H9 (cell line): ENCODE measurements around the gene FOXJ3. TPM values are rescaled to one million over a fixed set of nuclear protein-coding genes. Genes with fewer than 3 reads are reported as not detected.

Source experiments
- DNase-seq: peaks from one replicate; pipeline ENCODE4 v3.0.0-alpha.2; 2017
- H2AFZ ChIP-seq: one replicate; pipeline ENCODE4 v1.6.1; 2013; ENCODE audit warnings: mild to moderate bottlenecking, low read length, control low read depth, moderate library complexity
- H2AK5ac ChIP-seq: 2 replicates; pipeline ENCODE4 v1.6.1; 2013; ENCODE audit warnings: low read length, control low read depth, mixed read lengths; ENCODE audit not compliant: insufficient read length
- H2BK120ac ChIP-seq: one replicate; pipeline ENCODE4 v1.6.1; 2013; ENCODE audit warnings: low read depth, mild to moderate bottlenecking, low read length, control low read depth, inconsistent platforms; ENCODE audit not compliant: poor library complexity, severe bottlenecking
- H2BK12ac ChIP-seq: 2 replicates; pipeline ENCODE4 v1.6.1; 2013; ENCODE audit warnings: low read length, control low read depth, mixed read lengths, low read depth; ENCODE audit not compliant: insufficient read length
- H2BK15ac ChIP-seq: 2 replicates; pipeline ENCODE4 v1.6.1; 2013; ENCODE audit warnings: low read depth, low read length, control low read depth
- H2BK20ac ChIP-seq: one replicate; pipeline ENCODE4 v1.6.1; 2013; ENCODE audit warnings: low read depth, mild to moderate bottlenecking, low read length, control low read depth, inconsistent platforms; ENCODE audit not compliant: poor library complexity, severe bottlenecking
- H2BK5ac ChIP-seq: 2 replicates; pipeline ENCODE4 v1.6.1; 2013; ENCODE audit warnings: low read length, control low read depth, mixed read lengths; ENCODE audit not compliant: insufficient read length
- H3K14ac ChIP-seq: 2 replicates; pipeline ENCODE4 v1.6.1; 2013; ENCODE audit warnings: low read length, control low read depth; ENCODE audit not compliant: insufficient read depth
- H3K18ac ChIP-seq: 2 replicates; pipeline ENCODE4 v1.6.1; 2013; ENCODE audit warnings: low read depth, mild to moderate bottlenecking, mixed read lengths, low read length, control low read depth; ENCODE audit not compliant: insufficient read length
- H3K23ac ChIP-seq: 2 replicates; pipeline ENCODE4 v1.6.1; 2013; ENCODE audit warnings: low read length, control low read depth, mixed read lengths, low read depth; ENCODE audit not compliant: insufficient read length
- H3K23me2 ChIP-seq: 2 replicates; pipeline ENCODE4 v1.6.1; 2013; ENCODE audit warnings: low read depth, mild to moderate bottlenecking, mixed read lengths, low read length, control low read depth; ENCODE audit not compliant: insufficient read length, poor library complexity, severe bottlenecking
- H3K27ac ChIP-seq: 2 replicates; pipeline ENCODE4 v1.5.1; 2013; ENCODE audit warnings: low read length, control low read depth, mixed read lengths, low read depth; ENCODE audit not compliant: insufficient read length
- H3K27me3 ChIP-seq: 2 replicates; pipeline ENCODE4 v1.6.1; 2013; ENCODE audit warnings: low read length, control low read depth, inconsistent platforms; ENCODE audit not compliant: insufficient read depth
- H3K4ac ChIP-seq: 2 replicates; pipeline ENCODE4 v1.6.1; 2013; ENCODE audit warnings: low read depth, mild to moderate bottlenecking, control low read depth, inconsistent platforms, low read length, moderate library complexity
- H3K4me1 ChIP-seq: 2 replicates; pipeline ENCODE4 v1.6.1; 2013; ENCODE audit warnings: low read length, control low read depth, inconsistent platforms; ENCODE audit not compliant: insufficient read depth
- H3K4me2 ChIP-seq: 2 replicates; pipeline ENCODE4 v1.6.1; 2013; ENCODE audit warnings: low read length, control low read depth, mixed read lengths; ENCODE audit not compliant: insufficient read length, insufficient read depth
- H3K56ac ChIP-seq: 2 replicates; pipeline ENCODE4 v1.6.1; 2013; ENCODE audit warnings: low read depth, mild to moderate bottlenecking, mixed read lengths, low read length, control low read depth; ENCODE audit not compliant: insufficient read length
- H3K79me1 ChIP-seq: 2 replicates; pipeline ENCODE4 v1.6.1; 2013; ENCODE audit warnings: low read depth, mild to moderate bottlenecking, moderate library complexity, low read length, control low read depth, inconsistent platforms; ENCODE audit not compliant: insufficient read depth, poor library complexity, severe bottlenecking
- H3K79me2 ChIP-seq: 2 replicates; pipeline ENCODE4 v1.6.1; 2013; ENCODE audit warnings: low read length, control low read depth, inconsistent platforms; ENCODE audit not compliant: insufficient read depth
- H3K9ac ChIP-seq: 2 replicates; pipeline ENCODE4 v1.6.1; 2013; ENCODE audit warnings: low read length, control low read depth, mixed read lengths; ENCODE audit not compliant: insufficient read length; ENCODE audit errors: extremely low read depth
- H3K9me3 ChIP-seq: one replicate; pipeline ENCODE4 v1.6.1; 2013; ENCODE audit warnings: low read depth, low read length, inconsistent platforms; ENCODE audit not compliant: control insufficient read depth
- H3T11ph ChIP-seq: one replicate; pipeline ENCODE4 v1.6.1; 2013; ENCODE audit warnings: mild to moderate bottlenecking, low read length, control low read depth, inconsistent platforms
- H4K20me1 ChIP-seq: one replicate; pipeline ENCODE4 v1.6.1; 2013; ENCODE audit not compliant: control insufficient read depth, insufficient read length, insufficient read depth
- H4K5ac ChIP-seq: 2 replicates; pipeline ENCODE4 v1.6.1; 2013; ENCODE audit warnings: low read depth, mild to moderate bottlenecking, mixed read lengths, low read length, control low read depth; ENCODE audit not compliant: insufficient read length
- H4K8ac ChIP-seq: replicated peaks from 2 replicates; pipeline ENCODE4 v1.6.1; 2013; ENCODE audit warnings: low read length, control low read depth, mixed read lengths, low read depth; ENCODE audit not compliant: insufficient read length
- H4K91ac ChIP-seq: 2 replicates; pipeline ENCODE4 v1.6.1; 2013; ENCODE audit warnings: low read depth, mild to moderate bottlenecking, moderate library complexity, mixed read lengths, low read length, control low read depth; ENCODE audit not compliant: insufficient read length
- H3K27ac Mint-ChIP-seq, 3 experiments: 2 replicates in 2 of 3; 3 replicates in 1 of 3; pipeline ENCODE4 v1.8.0; 2020 to 2021; ENCODE audit warnings: mixed read lengths in 3 of 3, mild to moderate bottlenecking in 1 of 3, moderate library complexity in 1 of 3
- H3K27me3 Mint-ChIP-seq: 2 replicates; pipeline ENCODE4 v1.8.0; 2021; ENCODE audit warnings: low read depth, mild to moderate bottlenecking, moderate library complexity, mixed read lengths
- H3K36me3 Mint-ChIP-seq, 3 experiments: 2 replicates in 2 of 3; 3 replicates in 1 of 3; pipeline ENCODE4 v1.8.0; 2020 to 2021; ENCODE audit warnings: low read depth in 3 of 3, mixed read lengths in 3 of 3; ENCODE audit not compliant: insufficient read depth in 1 of 3
- H3K4me1 Mint-ChIP-seq, 2 experiments: 2 replicates each; pipeline ENCODE4 v1.8.0; 2020; ENCODE audit warnings: mixed read lengths in 2 of 2
- H3K4me3 Mint-ChIP-seq, 2 experiments: 2 replicates in 1 of 2; 3 replicates in 1 of 2; pipeline ENCODE4 v1.8.0; 2020 to 2021; ENCODE audit warnings: mild to moderate bottlenecking in 2 of 2, mixed read lengths in 2 of 2, moderate library complexity in 1 of 2
- H3K9me3 Mint-ChIP-seq, 2 experiments: 2 replicates in 1 of 2; 3 replicates in 1 of 2; pipeline ENCODE4 v1.8.0; 2020; ENCODE audit warnings: mild to moderate bottlenecking in 2 of 2, mixed read lengths in 2 of 2, moderate library complexity in 1 of 2
- WGBS: extraction: QIAGEN DNeasy Blood & Tissue Kit; methylation state at CpG from one replicate; pipeline ENCODE4 v1.1.7; 2013; ENCODE audit warnings: missing lambda C conversion rate, low lambda C conversion rate, mixed read lengths; ENCODE audit not compliant: insufficient read length; ENCODE audit errors: extremely low coverage; 5-methylcytosine and 5-hydroxymethylcytosine counted together
- total RNA-seq: library from RNA; stranded (reverse); gene quantifications from 2 replicates; pipeline ENCODE4 v1.2.1, GENCODE V29; 2021
- TF ChIP-seq, protein P1 (sequence below): fragments of 200-600 bp; sonication (generic); conservative IDR thresholded peaks from 3 replicates; pipeline ENCODE4 v1.8.0; 2021; ENCODE audit warnings: antibody characterized with exemption, mild to moderate bottlenecking

FOXJ3 gene
- total RNA-seq, 1 experiment from 2014 or later: 49.9 TPM

DNA sequence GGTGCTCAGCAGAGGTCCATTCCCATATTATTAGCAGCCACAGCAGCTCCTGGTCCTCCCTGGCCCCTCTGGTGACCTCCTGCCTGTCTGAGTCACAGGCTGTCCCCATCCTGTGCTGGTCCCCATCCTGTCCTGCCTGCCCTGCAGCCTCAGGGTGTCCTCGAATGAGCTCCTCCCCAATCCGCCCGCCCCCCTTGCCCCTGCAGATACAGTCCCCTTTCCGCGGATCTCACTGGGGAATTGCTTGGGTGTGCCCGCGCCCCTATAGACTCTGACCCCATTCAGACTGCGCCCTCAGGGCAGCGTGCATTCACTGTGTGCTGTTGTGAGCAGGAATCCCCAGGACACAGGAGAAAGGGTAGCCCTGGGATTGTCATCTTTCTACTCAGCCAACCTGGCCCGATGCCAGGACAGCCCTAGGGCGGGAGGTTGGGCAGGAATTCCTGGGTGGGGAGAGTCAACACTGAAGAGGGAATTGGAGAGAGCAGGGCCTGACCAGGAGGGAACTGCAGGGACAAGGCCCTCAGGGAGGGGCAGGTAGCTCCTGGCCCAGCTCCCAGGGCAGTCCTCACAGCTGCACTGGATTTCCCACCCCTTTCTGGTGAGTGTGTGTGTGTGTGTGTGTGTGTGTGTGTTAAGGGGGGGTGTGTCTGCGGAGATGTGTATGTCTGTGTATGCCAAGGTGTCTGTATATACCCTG lies 169.4 kb downstream of the FOXJ3 start:
- no peak overlapping the region for H2BK15ac ChIP-seq
- H2AFZ ChIP-seq: no peak overlapping the region
- H3T11ph ChIP-seq: no peak overlapping the region
- no peak overlapping the region for H2AK5ac ChIP-seq
- H3K79me2 ChIP-seq: no peaks in the 10 kb centered on the region
- no peak overlapping the region for H2BK120ac ChIP-seq
- no peak for DNase-seq
- H3K56ac ChIP-seq: no peak overlapping the region
- no peak overlapping the region for H3K9ac ChIP-seq
- peaks cover 7 to 9% of the 10 kb centered on the region in 2 experiments for H3K4me1 Mint-ChIP-seq
- H3K23me2 ChIP-seq: no peaks in the 10 kb centered on the region
- H2BK20ac ChIP-seq: no peak overlapping the region
- no peaks in the 10 kb centered on the region for H3K36me3 Mint-ChIP-seq
- no peak overlapping the region for H3K4ac ChIP-seq
- H2BK5ac ChIP-seq: no peak overlapping the region
- no peak overlapping the region for H3K14ac ChIP-seq
- H2BK12ac ChIP-seq: no peak overlapping the region
- H3K27ac Mint-ChIP-seq: no peak overlapping the region; a peak in 2 of 7 replicates
- H4K5ac ChIP-seq: no peak overlapping the region
- no CpG with 5 or more reads among the region's 12 CpGs for WGBS
- no peaks in the 10 kb centered on the region; the same call in 1 of the 2 replicates for H3K4me1 ChIP-seq
- no peaks in the 10 kb centered on the region for H3K9me3 ChIP-seq
- H3K27ac ChIP-seq: no peak overlapping the region
- H3K79me1 ChIP-seq: no peaks in the 10 kb centered on the region
- H3K23ac ChIP-seq: no peak overlapping the region
- no peak overlapping the region for H4K8ac ChIP-seq
- H3K4me3 Mint-ChIP-seq: no peak overlapping the region
- H3K4me2 ChIP-seq: no peak overlapping the region
- H3K27me3 Mint-ChIP-seq: peaks cover 8% of the 10 kb centered on the region
- no peaks in the 10 kb centered on the region for H3K27me3 ChIP-seq
- H4K20me1 ChIP-seq: no peaks in the 10 kb centered on the region
- no peak overlapping the region for H4K91ac ChIP-seq
- TF ChIP-seq, protein P1, sequence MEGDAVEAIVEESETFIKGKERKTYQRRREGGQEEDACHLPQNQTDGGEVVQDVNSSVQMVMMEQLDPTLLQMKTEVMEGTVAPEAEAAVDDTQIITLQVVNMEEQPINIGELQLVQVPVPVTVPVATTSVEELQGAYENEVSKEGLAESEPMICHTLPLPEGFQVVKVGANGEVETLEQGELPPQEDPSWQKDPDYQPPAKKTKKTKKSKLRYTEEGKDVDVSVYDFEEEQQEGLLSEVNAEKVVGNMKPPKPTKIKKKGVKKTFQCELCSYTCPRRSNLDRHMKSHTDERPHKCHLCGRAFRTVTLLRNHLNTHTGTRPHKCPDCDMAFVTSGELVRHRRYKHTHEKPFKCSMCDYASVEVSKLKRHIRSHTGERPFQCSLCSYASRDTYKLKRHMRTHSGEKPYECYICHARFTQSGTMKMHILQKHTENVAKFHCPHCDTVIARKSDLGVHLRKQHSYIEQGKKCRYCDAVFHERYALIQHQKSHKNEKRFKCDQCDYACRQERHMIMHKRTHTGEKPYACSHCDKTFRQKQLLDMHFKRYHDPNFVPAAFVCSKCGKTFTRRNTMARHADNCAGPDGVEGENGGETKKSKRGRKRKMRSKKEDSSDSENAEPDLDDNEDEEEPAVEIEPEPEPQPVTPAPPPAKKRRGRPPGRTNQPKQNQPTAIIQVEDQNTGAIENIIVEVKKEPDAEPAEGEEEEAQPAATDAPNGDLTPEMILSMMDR: no peak
- no peak overlapping the region for H3K18ac ChIP-seq
- peaks cover 0 to 3% of the 10 kb centered on the region in 2 experiments; a peak in 2 of 5 replicates for H3K9me3 Mint-ChIP-seq
